ENCODE results near the gene DAB2IP. TPM values are rescaled to one million over a fixed set of nuclear protein-coding genes. Genes with fewer than 3 reads are reported as not detected.

Gene DAB2IP
- total RNA-seq, 1 experiment from 2014 or later, result 52.6 TPM

- TF ChIP-seq, protein P1, sequence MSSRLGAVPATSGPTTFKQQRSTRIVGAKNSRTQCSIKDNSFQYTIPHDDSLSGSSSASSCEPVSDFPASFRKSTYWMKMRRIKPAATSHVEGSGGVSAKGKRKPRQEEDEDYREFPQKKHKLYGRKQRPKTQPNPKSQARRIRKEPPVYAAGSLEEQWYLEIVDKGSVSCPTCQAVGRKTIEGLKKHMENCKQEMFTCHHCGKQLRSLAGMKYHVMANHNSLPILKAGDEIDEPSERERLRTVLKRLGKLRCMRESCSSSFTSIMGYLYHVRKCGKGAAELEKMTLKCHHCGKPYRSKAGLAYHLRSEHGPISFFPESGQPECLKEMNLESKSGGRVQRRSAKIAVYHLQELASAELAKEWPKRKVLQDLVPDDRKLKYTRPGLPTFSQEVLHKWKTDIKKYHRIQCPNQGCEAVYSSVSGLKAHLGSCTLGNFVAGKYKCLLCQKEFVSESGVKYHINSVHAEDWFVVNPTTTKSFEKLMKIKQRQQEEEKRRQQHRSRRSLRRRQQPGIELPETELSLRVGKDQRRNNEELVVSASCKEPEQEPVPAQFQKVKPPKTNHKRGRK (CRISPR knock-in tag; IDR thresholded peaks at IDR 0.05; ENCODE audit: borderline replicate concordance), result no peak
- TF ChIP-seq ATF1 (CRISPR knock-in tag; IDR thresholded peaks at IDR 0.05) (no peak), MYBL2 (CRISPR knock-in tag; IDR thresholded peaks at IDR 0.05) (no peak), HMGA2 (CRISPR knock-in tag; IDR thresholded peaks at IDR 0.05) (no peak), SOX15 (CRISPR knock-in tag; IDR thresholded peaks at IDR 0.05) (no peak), RORB (CRISPR knock-in tag; IDR thresholded peaks at IDR 0.05) (no peak)
Observed at GRCh38 chr9:121706149-121706750, 54.8 kb downstream of the DAB2IP start (continued).

DNA sequence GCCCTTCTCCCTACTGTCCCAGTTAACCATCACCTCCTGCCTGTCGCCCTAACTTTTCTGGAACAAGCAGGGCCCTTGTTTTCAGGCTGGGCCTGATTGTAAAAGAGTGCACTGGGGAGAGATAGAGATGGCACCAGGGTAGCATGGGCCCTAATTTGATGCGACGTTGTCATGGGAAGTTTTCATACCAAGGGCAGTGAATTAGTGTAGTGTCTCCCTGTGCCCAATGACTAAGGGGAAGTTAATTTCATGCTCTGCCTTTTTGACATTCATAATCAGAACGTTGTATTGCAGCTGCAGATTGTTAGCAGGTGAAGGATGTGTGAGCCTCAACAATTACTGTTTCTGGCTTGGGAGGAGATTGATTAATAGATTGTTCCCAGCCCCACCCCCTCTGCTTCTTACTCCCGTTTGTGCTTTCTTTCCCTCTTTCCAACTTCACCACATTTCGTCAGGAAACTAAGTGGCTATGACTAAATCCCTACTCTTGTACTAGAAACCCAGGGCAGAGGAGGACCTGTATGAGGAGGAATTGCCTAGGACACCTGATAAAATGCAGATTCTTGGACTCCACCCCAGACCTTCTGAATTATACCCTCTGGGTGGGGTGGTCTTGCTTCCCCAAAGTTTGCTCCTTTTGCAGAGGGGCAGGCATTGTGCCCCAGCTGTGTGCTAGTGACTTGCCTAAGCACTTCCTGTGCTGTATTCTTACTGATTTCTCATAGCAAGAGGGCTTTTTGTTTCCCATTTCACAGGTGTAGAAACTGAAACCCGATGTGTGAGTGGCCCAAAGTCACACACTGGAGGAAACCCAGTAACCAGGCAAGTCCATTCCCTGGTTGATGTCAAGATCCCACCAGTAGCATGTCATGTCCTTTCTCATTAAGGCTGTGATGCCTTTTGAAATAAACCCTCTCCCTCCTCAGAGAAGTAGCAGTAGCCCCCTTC, 56.3 kb downstream of the DAB2IP start:
- ChIA-PET POLR2A (interaction anchor here (0.7 kb wide), 1 partner anchor 288 kb away, joined by 3 read pairs; no protein-coding TSS in a partner anchor), CTCF (no interaction called here)
- DNase-seq (ENCODE audit: low spot score) (no peak), ATAC-seq (no peak)
- H3K27me3 Mint-ChIP-seq (ENCODE audit: low read depth), result no peaks in the 10 kb centered on the region
- H3K4me3 Mint-ChIP-seq, result no peak overlapping the region
- no peaks in the 10 kb centered on the region for H3K36me3 Mint-ChIP-seq
- H3K9me3 Mint-ChIP-seq, result no peaks in the 10 kb centered on the region
- H3K4me1 Mint-ChIP-seq, result peaks cover 56% of the 10 kb centered on the region
- no peak overlapping the region for H3K27ac Mint-ChIP-seq
- TF ChIP-seq, protein P2, sequence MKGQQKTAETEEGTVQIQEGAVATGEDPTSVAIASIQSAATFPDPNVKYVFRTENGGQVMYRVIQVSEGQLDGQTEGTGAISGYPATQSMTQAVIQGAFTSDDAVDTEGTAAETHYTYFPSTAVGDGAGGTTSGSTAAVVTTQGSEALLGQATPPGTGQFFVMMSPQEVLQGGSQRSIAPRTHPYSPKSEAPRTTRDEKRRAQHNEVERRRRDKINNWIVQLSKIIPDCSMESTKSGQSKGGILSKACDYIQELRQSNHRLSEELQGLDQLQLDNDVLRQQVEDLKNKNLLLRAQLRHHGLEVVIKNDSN (CRISPR knock-in tag; IDR thresholded peaks at IDR 0.05), result no peak
- TF ChIP-seq ZNF423 (CRISPR knock-in tag; IDR thresholded peaks at IDR 0.05), result no peak

DNA sequence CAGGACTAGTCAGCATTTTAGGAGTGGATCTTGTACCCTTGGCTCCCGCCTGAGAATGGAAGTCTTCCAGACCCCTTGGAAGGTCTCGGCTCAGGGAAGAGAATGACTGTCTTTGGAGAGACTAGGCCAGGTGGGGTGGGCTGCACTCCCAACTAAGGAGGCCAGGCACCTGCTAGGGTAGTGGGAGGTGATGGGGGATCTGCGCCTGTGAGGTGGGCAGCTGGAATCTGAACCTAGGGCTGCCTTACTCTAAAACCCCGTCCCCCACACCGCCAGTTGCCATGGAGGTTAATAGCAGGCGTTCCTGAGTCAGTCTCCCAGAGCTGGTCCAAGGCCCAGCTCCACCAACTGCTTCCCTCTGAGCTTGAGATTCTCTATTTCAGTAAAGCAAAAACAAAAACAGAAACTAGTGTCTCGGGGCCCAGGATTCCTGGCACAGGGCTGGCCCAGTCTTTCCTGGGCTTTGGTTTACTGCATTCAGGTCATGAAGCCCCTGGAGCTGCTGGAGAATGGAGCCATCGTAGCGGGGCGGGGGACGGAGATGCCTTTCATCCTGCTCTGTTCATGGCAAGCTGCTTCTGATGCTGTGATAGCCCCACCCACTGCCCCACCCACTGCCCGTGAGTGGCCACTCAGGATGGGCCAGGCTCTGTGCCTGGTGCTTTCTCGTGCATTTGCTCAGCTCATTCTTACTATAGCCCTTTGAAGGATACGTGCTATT, 57.5 kb downstream of the DAB2IP start:
- DNase-seq (ENCODE audit: low spot score), result peak; percentile 58
- H3K36me3 Mint-ChIP-seq, result 0 out of 2 replicates have a peak, but pooled peaks cover 2% of the 10 kb centered on the region
- CTCF ChIA-PET, result interaction anchor here (0.8 to 1.3 kb wide), 11 partner anchors 9 to 222 kb away, joined by 3 to 8 read pairs (median 5); no protein-coding TSS in a partner anchor
- no peak overlapping the region for H3K4me3 Mint-ChIP-seq
- ATAC-seq, result peak; percentile 85
- H3K4me1 Mint-ChIP-seq, result peaks cover 50% of the 10 kb centered on the region
- H3K27ac Mint-ChIP-seq, result peak overlapping the region; percentile 49; the same call in 1 of the 2 replicates
- no peaks in the 10 kb centered on the region for H3K9me3 Mint-ChIP-seq
- no peaks in the 10 kb centered on the region for H3K27me3 Mint-ChIP-seq (ENCODE audit: low read depth)
- POLR2A ChIA-PET, result interaction anchor here (0.7 kb wide), 1 partner anchor 287 kb away, joined by 3 read pairs; no protein-coding TSS in a partner anchor
- TF ChIP-seq CTCF (IDR thresholded peaks at IDR 0.05) (no peak), HMGA2 (CRISPR knock-in tag; IDR thresholded peaks at IDR 0.05) (no peak), MAX (CRISPR knock-in tag; IDR thresholded peaks at IDR 0.05) (no peak), GTF2I (CRISPR knock-in tag; conservative IDR thresholded peaks at IDR 0.05) (no peak), TEAD1 (CRISPR knock-in tag; IDR thresholded peaks at IDR 0.05) (no peak), ZBTB43 (CRISPR knock-in tag; IDR thresholded peaks at IDR 0.05) (no peak), IRF2 (CRISPR knock-in tag; IDR thresholded peaks at IDR 0.05; ENCODE audit: borderline replicate concordance, low read depth) (no peak), FOXK1 (CRISPR knock-in tag; IDR thresholded peaks at IDR 0.05) (no peak), NR1H2 (CRISPR knock-in tag; IDR thresholded peaks at IDR 0.05) (no peak), JAZF1 (CRISPR knock-in tag; IDR thresholded peaks at IDR 0.05) (no peak)
- TF ChIP-seq, protein P3, sequence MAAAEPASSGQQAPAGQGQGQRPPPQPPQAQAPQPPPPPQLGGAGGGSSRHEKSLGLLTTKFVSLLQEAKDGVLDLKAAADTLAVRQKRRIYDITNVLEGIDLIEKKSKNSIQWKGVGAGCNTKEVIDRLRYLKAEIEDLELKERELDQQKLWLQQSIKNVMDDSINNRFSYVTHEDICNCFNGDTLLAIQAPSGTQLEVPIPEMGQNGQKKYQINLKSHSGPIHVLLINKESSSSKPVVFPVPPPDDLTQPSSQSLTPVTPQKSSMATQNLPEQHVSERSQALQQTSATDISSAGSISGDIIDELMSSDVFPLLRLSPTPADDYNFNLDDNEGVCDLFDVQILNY (CRISPR knock-in tag; IDR thresholded peaks at IDR 0.05), result no peak
- TF ChIP-seq, protein P4, sequence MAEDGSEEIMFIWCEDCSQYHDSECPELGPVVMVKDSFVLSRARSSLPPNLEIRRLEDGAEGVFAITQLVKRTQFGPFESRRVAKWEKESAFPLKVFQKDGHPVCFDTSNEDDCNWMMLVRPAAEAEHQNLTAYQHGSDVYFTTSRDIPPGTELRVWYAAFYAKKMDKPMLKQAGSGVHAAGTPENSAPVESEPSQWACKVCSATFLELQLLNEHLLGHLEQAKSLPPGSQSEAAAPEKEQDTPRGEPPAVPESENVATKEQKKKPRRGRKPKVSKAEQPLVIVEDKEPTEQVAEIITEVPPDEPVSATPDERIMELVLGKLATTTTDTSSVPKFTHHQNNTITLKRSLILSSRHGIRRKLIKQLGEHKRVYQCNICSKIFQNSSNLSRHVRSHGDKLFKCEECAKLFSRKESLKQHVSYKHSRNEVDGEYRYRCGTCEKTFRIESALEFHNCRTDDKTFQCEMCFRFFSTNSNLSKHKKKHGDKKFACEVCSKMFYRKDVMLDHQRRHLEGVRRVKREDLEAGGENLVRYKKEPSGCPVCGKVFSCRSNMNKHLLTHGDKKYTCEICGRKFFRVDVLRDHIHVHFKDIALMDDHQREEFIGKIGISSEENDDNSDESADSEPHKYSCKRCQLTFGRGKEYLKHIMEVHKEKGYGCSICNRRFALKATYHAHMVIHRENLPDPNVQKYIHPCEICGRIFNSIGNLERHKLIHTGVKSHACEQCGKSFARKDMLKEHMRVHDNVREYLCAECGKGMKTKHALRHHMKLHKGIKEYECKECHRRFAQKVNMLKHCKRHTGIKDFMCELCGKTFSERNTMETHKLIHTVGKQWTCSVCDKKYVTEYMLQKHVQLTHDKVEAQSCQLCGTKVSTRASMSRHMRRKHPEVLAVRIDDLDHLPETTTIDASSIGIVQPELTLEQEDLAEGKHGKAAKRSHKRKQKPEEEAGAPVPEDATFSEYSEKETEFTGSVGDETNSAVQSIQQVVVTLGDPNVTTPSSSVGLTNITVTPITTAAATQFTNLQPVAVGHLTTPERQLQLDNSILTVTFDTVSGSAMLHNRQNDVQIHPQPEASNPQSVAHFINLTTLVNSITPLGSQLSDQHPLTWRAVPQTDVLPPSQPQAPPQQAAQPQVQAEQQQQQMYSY (CRISPR knock-in tag; IDR thresholded peaks at IDR 0.05), result no peak
